Raji (cell line): ENCODE data around the gene HSD17B1.

Experiments used
- POLR2A ChIP-seq: IDR thresholded peaks from 2 replicates; pipeline ENCODE4 v1.6.1; 2011; ENCODE audit warnings: low read depth, low read length, control low read depth; ENCODE audit not compliant: insufficient read depth

Gene HSD17B1

DNA sequence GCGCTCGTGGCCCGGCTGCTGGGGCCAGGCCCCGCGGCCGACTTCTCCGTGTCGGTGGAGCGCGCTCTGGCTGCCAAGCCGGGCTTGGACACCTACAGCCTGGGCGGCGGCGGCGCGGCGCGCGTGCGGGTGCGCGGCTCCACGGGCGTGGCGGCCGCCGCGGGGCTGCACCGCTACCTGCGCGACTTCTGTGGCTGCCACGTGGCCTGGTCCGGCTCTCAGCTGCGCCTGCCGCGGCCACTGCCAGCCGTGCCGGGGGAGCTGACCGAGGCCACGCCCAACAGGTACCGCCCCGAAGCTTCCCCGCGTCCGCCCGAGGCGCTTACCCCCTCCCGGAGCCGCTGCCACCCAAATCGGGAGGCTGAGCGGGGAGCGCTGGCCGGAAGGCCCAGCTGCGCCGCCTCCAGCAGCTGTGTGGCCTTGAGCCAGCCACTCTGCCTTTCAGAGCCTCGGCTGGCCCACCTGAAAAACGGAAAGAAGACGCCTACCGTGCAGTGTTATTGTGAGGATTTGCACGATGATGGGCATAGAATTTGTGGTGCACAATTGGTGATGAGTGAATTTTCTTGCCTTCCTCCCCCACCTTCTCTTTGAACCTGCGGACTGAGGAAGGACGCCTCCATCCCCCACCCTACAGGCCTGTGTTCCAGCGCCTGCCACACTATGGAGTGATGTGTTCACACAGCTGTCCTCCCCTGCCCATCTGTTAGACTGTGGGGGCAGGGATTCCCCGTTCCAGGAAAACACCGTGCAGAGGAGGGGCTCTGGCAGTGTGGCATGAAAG, 16.2 kb upstream of the HSD17B1 start:
- peak; percentile 25; the same call in 1 of the 2 replicates for TF ChIP-seq POLR2A

DNA sequence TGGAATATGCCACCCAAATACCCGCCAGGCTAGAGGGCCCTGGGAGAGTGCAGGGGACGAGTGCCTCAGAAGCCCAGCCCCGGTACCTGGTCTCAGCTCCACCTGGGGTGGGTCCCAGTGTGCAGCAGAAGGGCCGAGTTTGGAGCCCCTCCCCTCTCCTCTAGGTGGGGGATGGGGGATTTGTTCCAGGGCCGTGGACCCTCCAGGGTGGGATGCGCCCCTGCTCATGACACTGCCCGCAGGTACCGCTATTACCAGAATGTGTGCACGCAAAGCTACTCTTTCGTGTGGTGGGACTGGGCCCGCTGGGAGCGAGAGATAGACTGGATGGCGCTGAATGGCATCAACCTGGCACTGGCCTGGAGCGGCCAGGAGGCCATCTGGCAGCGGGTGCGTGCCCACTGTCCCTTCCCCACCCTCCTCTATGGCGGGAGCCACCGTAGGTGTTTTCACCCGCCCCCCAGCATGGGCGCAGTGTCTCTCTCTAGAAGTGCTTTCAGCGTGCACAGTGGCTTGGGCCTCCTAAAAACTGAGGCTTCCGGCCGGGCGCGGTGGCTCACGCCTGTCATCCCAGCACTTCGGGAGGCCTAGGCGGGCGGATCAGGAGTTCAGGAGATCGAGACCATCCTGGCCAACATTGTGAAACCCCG, 15.4 kb upstream of the HSD17B1 start:
- TF ChIP-seq POLR2A, result no peak

DNA sequence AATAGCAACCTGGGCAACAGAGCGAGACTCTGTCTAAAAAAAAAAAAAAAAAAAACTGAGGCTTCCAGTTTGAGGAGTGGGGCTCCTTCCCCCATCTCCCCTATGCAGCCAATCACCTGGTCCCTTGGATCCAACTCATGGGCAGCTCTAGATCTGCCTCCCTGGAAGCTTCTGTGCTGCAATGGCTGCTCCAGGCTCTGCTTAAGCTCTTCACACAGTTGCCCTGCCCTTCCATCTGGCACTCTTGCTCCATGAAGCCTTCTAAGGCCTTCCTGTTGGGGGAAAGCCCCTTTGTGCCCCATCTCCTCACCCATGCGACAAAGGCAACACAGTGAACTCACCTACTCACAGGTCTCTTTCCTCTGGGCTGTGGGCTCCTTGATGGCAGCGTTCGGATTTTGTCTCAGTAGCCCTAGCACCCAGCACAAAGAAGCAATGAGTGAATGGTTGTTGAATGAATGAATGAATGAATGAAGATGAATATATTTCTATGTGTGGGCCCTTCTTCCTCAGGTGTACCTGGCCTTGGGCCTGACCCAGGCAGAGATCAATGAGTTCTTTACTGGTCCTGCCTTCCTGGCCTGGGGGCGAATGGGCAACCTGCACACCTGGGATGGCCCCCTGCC, 14.8 kb upstream of the HSD17B1 start:
- 0 out of 2 replicates have a peak, but pooled peaks have one; percentile 12 for TF ChIP-seq POLR2A

GRCh38 chr17:42538482-42538881, 14.2 kb upstream of the HSD17B1 start:
- TF ChIP-seq POLR2A, result no peak

GRCh38 chr17:42541041-42541833, 11.5 kb upstream of the HSD17B1 start:
- no peak for TF ChIP-seq POLR2A

DNA sequence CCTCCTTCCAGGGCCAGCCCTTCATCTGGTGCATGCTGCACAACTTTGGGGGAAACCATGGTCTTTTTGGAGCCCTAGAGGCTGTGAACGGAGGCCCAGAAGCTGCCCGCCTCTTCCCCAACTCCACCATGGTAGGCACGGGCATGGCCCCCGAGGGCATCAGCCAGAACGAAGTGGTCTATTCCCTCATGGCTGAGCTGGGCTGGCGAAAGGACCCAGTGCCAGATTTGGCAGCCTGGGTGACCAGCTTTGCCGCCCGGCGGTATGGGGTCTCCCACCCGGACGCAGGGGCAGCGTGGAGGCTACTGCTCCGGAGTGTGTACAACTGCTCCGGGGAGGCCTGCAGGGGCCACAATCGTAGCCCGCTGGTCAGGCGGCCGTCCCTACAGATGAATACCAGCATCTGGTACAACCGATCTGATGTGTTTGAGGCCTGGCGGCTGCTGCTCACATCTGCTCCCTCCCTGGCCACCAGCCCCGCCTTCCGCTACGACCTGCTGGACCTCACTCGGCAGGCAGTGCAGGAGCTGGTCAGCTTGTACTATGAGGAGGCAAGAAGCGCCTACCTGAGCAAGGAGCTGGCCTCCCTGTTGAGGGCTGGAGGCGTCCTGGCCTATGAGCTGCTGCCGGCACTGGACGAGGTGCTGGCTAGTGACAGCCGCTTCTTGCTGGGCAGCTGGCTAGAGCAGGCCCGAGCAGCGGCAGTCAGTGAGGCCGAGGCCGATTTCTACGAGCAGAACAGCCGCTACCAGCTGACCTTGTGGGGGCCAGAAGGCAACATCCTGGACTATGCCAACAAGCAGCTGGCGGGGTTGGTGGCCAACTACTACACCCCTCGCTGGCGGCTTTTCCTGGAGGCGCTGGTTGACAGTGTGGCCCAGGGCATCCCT, 9.3 kb upstream of the HSD17B1 start:
- TF ChIP-seq POLR2A, result no peak

DNA sequence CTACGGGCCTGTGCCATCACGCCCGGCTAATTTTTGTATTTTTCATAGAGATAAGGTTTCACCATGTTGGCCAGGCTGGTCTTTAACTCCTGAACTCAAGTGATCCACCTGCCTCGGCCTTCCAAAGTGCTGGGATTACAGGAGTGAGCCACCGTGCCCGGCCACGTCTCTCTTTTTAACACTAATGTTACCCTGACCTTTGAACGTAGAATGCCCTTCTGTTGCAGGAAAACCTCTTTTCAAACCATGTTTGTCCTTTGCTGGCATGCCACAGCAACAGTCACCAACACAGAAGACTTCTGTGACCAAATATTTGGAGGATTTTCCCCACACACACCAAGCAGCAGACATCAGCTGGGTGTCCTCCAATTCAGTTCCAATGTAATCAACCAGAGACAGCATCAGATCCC, 7.8 kb upstream of the HSD17B1 start:
- TF ChIP-seq POLR2A, result no peak

- no peak for TF ChIP-seq POLR2A
Measured at GRCh38 chr17:42547001-42547461, 5.7 kb upstream of the HSD17B1 start.

DNA sequence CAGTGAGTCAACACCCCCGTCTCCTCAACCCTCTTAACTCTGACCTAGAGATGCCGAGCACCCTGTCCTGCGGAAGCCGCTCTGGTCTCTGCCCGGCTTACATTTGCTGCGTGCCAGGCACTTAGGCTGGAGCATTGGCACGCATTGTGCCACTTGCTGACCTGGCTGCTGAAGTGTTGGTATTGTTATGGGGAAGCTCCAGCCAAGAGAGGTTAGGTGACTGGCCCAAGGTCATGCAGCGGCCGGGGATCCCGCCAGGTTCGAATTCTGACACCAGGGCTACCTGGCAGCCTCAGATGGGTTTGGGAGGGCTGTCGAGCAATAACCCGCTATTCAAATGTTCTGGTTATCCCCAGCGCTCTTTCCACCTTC, 5.0 kb upstream of the HSD17B1 start:
- TF ChIP-seq POLR2A, result no peak

- no peak for TF ChIP-seq POLR2A
Measured at GRCh38 chr17:42548070-42548837, 4.5 kb upstream of the HSD17B1 start.

DNA sequence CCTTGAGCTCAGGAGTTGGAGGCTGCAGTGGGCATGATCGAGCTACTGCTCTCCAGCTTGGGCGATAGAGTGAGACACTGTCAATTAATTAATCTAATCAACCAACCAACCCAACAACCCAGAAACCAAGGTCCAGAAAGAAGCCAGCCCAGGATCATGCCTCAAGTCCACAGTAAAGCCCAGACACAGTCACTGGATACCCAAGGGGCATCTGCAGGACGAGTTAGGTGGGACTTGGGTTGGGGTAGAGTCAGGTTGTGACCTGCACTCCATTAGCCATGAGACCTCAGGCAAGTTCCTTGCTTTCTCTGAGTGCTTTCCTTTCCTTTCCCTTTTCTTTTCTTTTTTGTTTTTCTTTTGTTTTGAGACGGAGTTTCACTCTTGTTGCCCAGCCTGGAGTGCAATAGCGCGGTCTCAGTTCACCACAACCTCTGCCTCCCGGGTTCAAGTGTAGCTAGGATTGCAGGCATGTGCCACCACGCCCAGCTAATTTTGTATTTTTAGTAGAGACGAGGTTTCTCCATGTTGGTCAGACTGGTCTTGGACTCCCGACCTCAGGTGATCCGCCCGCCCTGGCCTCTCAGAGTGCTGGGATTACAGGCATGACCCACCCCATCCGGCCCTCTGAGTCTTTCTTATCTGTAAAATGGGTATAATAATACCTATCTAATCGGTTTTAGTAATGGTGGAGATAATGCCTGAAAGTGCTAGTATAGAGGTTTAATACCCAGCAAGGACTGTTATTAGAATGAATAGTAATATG, 3.5 kb upstream of the HSD17B1 start:
- no peak for TF ChIP-seq POLR2A

DNA sequence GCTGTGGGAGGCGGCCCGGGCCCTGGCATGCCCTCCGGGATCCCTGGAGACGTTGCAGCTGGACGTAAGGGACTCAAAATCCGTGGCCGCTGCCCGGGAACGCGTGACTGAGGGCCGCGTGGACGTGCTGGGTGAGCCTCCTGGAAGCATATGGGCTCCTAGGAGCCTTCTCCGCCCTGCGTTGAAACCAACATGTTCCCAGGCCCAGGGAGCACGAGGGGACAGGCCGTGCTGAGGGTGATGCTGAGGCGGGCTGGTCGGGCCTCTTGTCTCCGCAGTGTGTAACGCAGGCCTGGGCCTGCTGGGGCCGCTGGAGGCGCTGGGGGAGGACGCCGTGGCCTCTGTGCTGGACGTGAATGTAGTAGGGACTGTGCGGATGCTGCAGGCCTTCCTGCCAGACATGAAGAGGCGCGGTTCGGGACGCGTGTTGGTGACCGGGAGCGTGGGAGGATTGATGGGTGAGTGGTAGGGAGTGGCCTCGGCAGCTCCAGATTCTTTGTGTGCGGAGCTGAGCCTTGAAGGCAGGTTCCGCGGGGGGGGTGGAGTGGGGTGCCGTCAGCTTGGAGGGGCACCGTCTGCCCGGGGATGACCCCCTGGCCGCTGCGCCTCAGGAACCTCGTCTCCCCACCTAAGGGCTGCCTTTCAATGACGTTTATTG, 567 bp downstream of the HSD17B1 start:
- no peak for TF ChIP-seq POLR2A
